ENCODE measurements around the gene IMP4.
A peak's percentile ranks its signal among the peaks of the same experiment; 100 is the strongest.

Gene IMP4

DNA sequence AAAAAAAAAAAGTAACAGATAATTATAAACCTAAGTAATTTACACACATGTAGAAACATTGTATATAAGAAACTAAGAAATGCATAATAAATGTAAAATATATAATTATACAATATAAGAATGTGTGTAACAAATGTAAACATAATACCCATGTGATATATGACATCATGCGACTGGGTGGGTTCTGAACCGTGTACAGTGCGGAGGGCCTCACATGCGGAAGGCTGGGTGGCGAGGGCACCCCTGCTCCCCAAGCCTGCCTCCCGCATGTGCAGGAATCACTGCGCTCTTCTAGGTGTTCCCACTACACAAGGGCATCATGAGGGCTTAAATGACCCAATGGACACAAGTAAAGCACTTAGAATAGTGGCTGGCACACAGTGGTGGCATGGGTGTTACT lies 15.2 kb downstream of the IMP4 start:
- DNase-seq (ENCODE audit: low spot score) = no peak

DNA sequence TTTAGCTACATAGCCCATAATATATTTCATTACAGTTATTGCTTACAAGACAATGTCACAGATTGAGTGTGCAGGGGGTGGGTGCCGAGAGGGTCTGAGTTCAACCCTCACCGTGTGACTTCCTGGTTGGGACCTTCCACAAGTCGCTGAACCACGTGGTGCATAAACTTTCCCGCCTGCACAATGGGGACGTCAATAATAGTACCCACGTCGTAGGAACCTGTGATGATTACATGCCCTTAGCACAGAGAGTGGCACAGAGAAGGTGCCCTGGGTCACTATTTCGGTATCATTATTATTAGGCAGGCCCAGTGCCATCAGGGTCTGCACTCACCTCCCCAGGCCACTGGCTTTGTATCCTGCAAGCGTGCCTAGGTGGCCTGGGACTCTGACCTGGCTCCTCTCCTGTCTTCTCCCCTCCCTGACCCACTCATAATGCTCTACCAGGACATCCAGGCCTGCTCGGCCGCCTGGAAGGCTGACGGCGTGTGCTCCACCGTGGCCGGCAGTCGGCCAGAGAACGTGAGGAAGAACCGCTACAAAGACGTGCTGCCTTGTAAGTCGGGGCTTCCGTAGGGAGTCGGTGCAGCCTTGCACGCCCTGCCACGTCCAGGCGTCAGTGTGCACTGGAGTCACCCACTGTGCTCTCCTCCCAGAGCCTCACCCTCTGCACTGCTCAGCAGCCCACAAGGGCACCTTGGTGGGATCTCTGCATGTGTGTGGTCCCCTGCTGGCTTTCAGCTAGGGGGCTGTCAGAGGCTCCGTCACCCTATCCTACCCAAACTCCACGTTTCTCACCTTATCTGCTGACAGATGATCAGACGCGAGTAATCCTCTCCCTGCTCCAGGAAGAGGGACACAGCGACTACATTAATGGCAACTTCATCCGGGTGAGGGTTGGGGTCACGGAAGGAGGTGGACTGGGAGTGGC lies 16.0 kb downstream of the IMP4 start:
- no peak for DNase-seq (ENCODE audit: low spot score)

DNA sequence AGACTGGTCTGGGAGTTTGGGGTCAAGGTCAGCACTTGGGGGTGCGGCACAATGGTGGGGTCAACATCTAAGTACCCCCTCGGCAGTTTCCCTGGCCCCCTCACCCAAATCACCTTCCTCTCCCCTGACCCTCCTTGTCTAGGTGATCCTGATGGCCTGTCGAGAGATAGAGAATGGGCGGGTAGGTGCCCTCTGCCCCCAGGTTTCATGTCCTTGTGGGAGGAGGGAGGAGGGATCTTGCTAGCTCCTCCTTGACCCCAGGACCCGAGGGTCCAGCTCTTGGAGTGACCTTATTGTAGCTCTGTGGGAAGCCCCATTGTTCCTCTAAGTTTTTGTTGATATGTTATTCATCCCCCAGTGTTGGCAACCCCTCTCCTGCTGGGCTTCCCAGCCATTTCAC lies 16.8 kb downstream of the IMP4 start:
- no peak for DNase-seq (ENCODE audit: low spot score)

DNA sequence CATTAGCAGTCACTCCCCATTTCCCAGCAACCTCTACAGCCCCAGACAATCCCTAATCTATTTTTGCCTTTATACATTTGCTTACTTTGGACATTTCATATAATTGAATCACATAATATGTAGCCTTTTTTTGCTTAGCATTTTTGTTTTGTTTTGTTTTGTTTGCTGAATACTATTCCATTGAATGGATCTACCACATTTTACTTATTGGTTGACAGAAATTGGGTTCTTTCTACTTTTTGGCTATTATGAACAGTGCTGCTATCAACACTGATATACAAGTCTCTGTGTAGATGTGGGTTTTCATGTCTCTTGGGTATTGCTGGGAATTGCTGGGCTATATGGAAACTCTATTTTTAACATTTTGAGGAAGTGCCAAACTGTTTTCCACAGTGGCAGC lies 20.8 kb downstream of the IMP4 start:
- DNase-seq (ENCODE audit: low spot score) = no peak

DNA sequence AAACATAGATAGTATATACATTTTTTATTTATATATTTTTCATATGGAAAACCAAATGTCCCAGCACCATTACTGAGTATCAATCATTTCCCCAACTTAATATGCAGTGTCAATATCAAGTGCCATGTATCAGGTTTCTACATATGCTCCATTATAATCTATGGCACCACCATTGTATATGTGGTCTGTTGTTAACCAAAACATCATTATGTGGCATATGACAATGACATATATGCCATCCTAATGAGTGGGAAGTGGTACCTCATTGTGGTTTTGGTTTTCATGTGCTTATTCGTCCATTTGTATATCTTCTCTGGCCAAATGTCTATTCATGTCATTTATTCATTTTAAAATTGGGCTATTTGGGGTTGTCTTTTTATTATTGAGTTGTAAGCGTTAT lies 22.4 kb downstream of the IMP4 start:
- DNase-seq (ENCODE audit: low spot score) = no peak

DNA sequence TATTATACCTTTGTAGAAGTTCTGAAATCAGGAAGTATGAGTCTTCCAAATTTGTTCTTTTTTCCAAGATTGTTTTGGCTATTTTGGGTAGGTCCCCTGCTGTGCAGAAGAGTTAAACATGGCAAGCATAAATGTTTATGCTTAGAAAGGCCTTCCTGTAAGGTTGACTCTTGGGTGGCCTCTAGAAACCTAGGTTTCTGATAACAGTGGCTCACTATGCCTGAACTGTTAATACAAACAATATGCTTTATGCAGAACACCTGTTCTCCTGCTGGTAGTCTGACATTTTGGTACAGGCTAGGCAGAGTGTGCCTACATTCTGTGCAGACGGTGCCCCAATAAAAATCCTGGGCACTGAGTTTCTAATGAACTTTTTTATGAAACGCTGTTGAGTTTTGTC lies 23.3 kb downstream of the IMP4 start:
- no peak for DNase-seq (ENCODE audit: low spot score)

DNA sequence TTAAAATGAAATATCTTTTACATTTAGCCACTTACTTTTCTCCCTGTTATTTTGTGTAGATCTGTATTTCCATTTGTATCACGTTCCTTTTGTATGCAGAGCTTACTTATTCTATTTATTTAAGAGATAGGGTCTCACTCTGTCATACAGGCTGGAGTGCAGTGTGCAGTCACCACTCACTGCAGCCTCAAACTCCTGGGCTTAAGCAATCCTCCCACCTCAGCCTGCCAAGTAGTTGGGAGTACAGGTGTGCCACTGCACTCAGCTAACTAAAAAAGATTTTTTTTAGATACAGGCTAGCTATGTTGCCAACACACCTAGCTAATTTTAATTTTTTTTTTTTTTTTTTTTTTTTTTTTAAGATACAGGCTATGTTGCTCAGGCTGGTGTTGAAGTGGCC lies 24.0 kb downstream of the IMP4 start:
- DNase-seq (ENCODE audit: low spot score) = no peak

DNA sequence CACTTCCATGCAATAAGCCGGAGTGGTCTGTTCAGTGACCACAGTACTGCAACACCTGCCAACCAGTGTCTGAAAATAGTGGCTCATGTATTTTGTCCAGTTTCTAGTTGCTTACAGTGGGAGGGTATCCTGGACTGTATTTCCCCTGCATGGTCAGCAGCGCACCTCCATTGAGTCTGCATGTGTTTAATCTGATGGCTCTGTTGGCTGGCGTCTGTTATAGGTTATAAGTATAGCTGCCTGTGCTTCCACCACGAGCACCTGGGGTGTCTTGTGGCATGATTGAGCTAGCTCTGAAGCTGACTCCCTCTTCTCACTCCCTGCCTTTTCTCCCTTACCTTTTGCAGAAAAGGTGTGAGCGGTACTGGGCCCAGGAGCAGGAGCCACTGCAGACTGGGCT lies 26.1 kb downstream of the IMP4 start:
- DNase-seq (ENCODE audit: low spot score) = no peak

DNA sequence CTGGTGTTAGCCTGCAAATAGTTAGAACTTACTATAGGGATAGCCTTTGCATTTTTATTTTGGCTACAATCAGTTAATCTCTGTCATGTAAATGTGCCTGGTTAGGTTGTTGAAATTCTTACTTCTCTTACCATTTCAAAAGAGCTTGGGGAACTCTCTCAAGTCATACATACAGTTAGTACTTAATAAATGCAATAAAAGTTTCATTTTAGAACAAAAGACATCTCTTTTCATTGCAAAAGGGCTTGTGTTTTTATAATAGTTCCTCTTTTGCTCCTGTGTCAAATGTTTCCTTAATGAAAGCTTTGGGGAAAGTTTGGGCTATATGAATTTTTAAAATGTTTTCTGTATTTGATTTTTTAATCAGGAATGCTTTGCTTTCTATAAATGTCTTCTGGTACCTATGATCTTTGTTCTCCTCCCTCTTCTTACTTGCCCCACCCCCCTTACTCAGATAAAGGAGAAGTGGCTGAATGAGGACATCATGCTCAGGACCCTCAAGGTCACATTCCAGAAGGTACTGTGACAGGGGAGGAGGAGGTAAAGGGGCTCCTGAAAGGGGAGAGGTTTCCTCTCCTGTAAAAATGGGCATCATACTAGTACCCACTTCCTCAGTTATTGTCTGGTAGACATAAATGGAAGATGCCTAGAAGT lies 26.7 kb downstream of the IMP4 start:
- no peak for DNase-seq (ENCODE audit: low spot score)

DNA sequence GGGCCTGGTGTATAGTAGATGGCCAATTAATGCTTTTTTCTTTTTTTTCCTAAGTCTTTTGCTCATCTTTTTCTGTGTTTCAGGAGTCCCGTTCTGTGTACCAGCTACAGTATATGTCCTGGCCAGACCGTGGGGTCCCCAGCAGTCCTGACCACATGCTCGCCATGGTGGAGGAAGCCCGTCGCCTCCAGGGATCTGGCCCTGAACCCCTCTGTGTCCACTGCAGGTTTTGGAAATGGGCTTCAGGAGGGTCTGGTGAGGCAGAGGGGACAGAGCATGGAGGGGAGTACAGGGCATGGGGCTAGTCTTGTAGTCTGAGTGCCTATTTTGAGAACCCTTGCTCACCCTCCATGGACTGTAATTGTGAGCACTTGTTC lies 27.3 kb downstream of the IMP4 start:
- DNase-seq (ENCODE audit: low spot score) = no peak

DNA sequence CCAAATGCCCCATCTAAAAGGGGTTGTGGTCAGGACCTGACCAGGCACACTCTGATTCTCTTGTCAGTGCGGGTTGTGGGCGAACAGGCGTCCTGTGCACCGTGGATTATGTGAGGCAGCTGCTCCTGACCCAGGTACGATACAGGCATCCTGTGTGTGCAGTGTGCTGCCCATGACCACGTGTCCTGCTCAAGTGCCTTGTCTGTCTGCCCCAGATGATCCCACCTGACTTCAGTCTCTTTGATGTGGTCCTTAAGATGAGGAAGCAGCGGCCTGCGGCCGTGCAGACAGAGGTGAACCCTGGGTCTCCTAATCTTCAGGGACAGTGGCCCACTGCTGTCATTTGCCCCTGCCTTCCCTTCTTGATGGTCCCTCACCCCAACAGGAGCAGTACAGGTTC lies 27.8 kb downstream of the IMP4 start:
- DNase-seq (ENCODE audit: low spot score) = no peak

DNA sequence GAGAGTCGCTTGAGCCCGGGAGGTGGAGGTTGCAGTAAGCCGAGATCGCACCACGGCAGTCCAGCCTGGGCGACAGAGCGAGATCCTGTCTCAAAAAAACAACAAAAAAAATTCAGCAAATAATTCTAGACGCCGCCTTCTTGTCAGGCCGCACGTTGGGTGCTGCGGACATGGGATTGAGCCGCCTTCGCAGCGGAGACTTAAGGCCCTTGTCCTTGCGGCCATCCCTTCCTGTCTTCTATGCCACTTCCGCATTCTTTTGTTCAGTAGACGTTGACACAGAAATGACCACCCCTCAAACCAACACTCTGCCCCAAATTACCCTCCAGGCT lies 29.0 kb downstream of the IMP4 start:
- DNase-seq (ENCODE audit: low spot score) = no peak

DNA sequence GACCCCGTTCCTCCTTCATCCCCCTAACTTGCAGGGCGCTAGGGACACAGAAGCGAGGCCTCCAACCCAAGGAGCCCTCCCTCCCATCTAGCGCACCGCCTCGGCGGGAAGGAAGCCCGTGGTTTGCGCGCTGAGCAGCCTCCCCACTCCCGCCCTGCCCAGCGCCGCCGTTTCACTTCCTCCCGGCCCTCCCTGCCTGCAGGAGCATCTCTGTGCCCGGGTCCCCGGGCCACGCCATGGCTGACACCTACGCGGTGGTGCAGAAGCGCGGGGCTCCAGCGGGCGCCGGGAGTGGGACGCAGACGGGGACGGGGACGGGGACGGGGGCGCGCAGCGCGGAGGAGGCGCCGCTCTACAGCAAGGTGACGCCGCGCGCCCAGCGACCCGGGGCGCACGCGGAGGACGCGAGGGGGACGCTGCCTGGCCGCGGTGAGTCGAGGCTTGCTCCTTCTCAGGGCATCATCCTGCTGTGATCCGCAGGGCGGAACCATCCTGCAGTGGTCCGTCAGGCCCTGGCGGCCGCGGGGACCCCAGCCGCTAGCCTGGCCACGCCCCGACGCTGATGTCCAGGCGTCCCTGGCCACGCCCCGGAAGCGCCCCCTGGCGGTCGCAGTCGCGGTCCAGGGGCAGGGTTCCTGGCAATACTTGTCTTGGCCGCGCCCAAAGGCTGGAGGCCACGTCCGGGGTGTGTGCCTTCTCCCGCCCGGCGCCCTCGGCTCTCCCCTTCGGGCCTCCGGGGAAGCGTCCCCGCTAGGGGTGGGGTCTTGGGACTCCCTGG lies 29.5 kb downstream of the IMP4 start:
- DNase-seq (ENCODE audit: low spot score) = peak; percentile 71

DNA sequence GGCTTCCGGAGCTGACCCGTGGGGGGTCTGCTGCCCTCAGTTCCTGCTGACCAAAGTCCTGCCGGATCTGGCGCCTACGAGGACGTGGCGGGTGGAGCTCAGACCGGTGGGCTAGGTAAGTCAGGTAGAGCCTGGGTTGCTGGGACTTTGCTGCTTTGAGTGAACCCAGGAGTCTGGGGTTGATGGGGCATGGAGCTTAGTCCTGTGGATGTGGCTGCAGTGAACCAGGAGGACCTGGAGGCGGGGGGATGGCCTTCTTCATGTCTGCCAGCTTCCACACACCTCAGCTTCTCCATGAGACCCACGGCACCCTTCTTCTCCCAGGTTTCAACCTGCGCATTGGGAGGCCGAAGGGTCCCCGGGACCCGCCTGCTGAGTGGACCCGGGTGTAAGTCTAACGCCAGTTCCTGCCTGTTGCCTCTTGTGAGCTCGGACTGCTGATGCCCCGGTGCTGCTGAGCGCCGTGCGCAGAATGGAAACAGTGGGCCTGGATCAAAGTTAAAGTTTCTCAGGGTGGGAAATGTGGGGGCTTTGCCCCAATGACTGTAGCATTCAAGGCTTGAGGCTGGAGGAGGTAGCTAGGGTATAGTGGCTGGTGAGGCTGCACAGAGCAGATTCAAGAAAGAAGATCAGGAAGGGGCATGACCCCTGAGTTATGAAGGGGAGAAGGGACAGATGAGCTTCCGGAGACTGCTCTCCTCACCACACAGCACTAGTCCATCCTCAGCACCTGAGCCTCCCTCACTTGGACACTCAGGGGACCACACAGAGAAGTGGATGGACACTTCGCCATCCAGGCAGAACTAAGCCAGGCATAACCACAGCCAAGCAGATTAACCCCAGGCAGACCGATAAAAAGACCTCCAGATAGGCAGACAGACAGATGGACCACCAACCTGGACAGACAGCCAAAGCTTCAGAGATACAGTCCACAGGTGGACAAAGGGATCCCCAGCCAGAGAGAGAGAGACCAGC lies 30.4 kb downstream of the IMP4 start:
- no peak for DNase-seq (ENCODE audit: low spot score)

DNA sequence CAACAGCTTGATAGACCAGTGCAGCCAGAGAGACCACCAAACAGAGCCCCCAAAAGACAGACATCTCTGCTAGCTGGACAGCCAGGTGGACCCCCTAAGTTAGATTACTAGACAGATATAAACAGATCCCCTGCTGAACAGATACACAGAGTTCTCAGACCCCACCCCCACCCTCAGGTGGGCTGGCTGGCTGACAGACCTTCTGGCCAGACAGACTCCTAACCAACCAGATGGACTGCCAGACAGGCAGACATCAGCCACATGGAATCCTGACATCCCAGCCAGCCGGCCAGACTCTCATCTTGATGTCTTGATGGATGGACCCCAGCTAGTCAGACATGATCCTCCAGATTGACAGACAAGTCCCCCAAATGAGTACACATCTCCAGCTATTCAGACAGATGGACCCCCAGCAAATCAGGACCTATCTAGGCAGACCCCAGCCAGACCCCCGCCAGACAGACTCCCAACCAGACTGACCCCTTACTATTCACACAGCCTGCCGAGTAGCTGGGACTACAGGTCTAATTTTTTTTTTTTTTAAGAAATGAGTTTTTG lies 31.2 kb downstream of the IMP4 start:
- DNase-seq (ENCODE audit: low spot score) = no peak

DNA sequence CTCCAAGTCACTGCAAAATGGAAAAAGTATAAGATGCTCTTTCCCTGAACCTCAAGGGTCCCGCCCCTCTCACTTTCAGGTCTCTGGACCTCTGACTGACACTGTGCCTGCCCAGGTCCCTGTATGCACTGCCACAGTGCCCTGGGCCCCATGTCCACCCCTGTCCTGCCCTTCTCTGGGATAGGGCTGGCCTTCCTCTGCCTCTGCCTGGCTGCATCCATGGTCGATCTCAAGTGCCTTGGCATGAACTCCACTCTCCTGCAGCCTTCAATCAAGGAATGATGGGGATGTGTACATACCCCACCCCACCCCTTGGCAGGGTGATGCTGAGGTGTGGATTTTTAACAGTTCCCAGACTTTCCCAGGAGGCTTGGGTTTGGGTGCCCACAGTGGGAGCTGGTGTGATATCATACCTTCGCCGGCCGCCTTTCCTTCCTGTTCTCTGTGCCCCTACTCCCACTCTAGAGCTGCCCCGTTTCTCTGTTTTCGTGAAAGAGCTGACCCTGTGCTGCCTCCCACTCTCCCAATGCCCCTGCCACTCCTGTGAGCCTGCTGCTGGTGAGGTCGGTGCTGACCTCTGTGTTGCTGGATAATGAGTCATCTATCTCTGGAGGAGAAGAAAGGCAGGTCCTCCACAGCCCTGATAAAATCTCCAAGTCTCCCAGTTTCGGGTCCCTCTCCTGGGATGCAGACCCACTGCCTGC lies 32.0 kb downstream of the IMP4 start:
- no peak for DNase-seq (ENCODE audit: low spot score)

DNA sequence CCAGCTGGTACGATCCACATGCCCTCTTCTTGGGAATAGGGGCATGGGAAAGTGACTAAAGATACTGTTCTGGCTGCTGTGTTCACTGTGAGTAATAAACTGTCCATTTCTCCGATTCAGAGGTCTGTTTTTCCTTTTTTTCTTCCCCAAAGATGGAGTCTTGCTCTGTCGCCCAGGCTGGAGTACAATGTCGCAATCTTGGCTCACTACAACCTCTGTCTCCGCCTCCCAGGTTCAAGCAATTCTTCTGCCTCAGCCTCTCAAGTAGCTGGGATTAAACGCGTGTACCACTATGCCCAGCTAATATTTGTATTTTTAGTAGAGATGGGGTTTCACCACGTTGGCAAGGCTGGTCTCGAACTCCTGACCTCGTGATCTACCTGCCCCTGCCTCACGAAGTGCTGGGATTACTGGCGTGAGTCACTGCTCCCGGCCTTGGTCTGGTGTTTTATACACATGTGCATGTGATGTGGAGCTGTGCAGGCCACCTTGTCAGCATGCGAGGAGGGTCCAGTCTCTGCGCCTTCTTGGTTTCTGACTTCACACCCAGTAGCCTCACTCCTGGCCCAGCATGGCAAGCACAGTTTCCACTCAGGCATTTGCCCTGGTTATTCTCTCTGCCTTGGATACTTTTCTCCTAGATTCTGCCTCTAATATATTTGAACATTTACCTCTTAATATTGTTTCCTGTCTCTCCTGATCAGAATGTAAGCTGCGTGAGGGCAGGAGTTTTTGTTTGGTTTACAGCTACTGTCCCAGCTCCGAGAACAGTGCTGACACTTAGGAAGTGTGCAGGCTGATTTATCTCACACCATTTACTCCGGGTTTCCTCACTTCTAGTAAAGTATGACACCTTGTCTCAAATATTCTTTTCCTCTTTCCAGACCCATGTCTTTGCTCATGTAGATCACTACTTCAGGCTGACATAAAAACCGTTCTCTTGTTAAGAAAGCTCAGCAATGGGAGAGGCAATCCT lies 32.9 kb downstream of the IMP4 start:
- no peak for DNase-seq (ENCODE audit: low spot score)

DNA sequence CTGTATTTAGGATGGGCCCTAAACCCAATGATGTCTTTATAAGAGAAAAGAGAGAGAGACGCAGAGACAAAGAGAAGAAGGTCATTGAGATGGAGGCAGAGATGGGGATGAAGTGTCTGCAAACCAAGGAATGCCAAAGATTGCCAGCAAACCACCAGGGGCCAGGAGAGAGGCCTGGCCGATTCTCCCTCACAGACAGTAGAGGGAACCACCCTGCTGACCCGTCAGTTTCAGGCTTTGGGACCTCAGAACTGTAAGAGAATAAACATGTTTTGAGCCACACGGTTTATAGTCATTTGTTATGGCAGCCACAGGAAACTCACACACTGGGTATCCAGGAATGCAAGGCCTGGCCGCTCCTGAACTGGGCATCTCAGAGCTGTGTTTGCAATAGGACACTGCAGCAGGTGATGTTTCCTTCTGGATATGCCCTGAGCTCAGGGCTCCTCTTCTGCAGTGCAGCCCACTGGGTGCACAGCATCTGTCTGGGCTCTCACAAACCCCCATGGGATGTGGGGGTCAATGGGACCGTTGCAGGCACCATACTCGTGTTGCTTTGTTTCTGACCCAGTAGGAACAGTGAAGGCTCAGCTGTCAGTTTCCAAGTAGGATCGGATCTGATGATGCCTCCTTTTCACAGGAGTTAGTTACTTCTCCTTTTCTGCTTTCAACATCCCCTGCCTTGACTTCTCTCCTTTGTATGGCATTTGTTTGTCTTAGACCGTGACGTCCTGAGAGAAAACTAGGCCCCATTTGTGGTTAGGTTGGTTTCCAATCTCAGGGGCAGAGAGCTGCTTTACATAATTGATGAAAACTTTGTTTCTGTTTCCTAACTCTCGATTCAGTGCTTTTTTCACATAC lies 34.0 kb downstream of the IMP4 start:
- DNase-seq (ENCODE audit: low spot score) = no peak

DNA sequence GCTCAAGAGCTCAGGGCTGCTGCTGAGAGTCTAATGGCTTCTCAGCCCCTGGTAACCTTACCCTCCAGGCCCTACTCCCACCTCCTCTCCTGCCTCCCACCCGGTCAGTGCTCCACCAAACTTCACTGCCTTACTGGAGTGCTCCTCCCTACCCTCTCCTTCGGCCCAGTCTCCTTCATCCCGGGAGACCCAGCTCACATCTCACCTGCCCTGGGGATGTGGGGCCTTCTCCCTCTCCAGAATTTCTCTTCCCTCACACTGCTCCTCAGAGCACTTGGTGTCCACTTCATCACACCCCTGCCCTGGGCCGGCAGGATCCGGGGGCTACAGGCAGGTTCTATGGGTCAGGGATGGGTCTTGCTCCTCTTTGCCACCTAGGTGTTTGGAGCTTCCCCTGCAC lies 34.8 kb downstream of the IMP4 start:
- no peak for DNase-seq (ENCODE audit: low spot score)

Measured in putamen (tissue), 1 donor.